Sigmoid colon (tissue), 7 donors: Measurements from ENCODE around the gene RSPH6A. TPM values are rescaled to one million over a fixed set of nuclear protein-coding genes. Genes with fewer than 3 reads are reported as not detected.

Experiments
- DNase-seq: peaks from one replicate; pipeline ENCODE4 v3.0.0-alpha.2; 2019
- H3K27ac ChIP-seq, 4 donors: fragments of 200-600 bp; sonication (generic); one replicate each; pipeline ENCODE4 v1.5.1; 2016 to 2019; ENCODE audit warnings: mild to moderate bottlenecking in 1 of 4
- H3K27me3 ChIP-seq, 3 donors: fragments of 200-600 bp; sonication (generic); one replicate each; pipeline ENCODE4 v1.5.1; 2019; ENCODE audit warnings: mild to moderate bottlenecking in 1 of 3
- H3K36me3 ChIP-seq, 4 donors: fragments of 200-600 bp; sonication (generic); one replicate each; pipeline ENCODE4 v1.5.1; 2016 to 2019
- H3K4me1 ChIP-seq, 4 donors: fragments of 200-600 bp; sonication (generic); one replicate each; pipeline ENCODE4 v1.5.1; 2017 to 2019
- H3K4me3 ChIP-seq, 4 donors: fragments of 200-600 bp; sonication (generic); one replicate each; pipeline ENCODE4 v1.5.1; 2017 to 2019; ENCODE audit warnings: mild to moderate bottlenecking in 2 of 4, moderate library complexity in 1 of 4
- H3K9me3 ChIP-seq, 4 donors: fragments of 200-600 bp in 3 of 4; sonication (generic) in 3 of 4; one replicate each; pipeline versions ENCODE4 v1.5.1 to v1.6.1; 2013 to 2019
- EP300 ChIP-seq, 4 donors: sonication (generic); formaldehyde crosslinking; IDR thresholded peaks; one replicate each; pipeline ENCODE4 v1.6.1; 2017; ENCODE audit warnings: antibody characterized with exemption in 4 of 4
- POLR2A ChIP-seq, 2 donors: fragments of 450-650 bp; IDR thresholded peaks; one replicate each; pipeline ENCODE4 v1.6.1; 2016; ENCODE audit warnings: antibody characterized with exemption in 2 of 2, mild to moderate bottlenecking in 2 of 2, moderate library complexity in 2 of 2
- POLR2AphosphoS5 ChIP-seq, 4 donors: sonication (generic); formaldehyde crosslinking; IDR thresholded peaks; one replicate each; pipeline ENCODE4 v1.6.1; 2017; ENCODE audit warnings: antibody characterized with exemption in 4 of 4
- WGBS, 2 donors: extraction: QIAGEN DNeasy Blood & Tissue Kit; methylation state at CpG; one replicate each; pipeline ENCODE4 v1.1.7; 2013; 5-methylcytosine and 5-hydroxymethylcytosine counted together
- intact Hi-C: fragments of 100-400 bp; cut with DNase I; formaldehyde crosslinking; loops from one replicate; pipeline ENCODE4 v1.15.1; 2023
- polyA plus RNA-seq, 3 donors: library from polyadenylated mRNA; stranded (reverse); fragments of 200-250 nt; gene quantifications; one replicate each; pipeline ENCODE4 v1.2.3, GENCODE V29; 2013
- total RNA-seq, 4 donors: library from RNA; depleted of rRNA; stranded (reverse); fragments of >200 nt; gene quantifications; one replicate each; pipeline ENCODE4 v1.1.0, GENCODE V29; 2016
- TF ChIP-seq, protein P1 (sequence below), 4 experiments: fragments of 450-650 bp in 3 of 4; fragments of 200-600 bp in 1 of 4; IDR thresholded peaks; one replicate each; pipeline ENCODE4 v1.5.1; 2016 to 2019; ENCODE audit warnings: antibody characterized with exemption in 4 of 4, mild to moderate bottlenecking in 3 of 4, moderate library complexity in 2 of 4
- donor health status: healthy with polysubstance abuse.
- donor health status: Bipolar disorder and iron deficiency.
- donor health status: healthy.

RSPH6A gene
- total and polyA plus RNA-seq, 7 donors: 0.12 TPM; not detected in 6

DNA sequence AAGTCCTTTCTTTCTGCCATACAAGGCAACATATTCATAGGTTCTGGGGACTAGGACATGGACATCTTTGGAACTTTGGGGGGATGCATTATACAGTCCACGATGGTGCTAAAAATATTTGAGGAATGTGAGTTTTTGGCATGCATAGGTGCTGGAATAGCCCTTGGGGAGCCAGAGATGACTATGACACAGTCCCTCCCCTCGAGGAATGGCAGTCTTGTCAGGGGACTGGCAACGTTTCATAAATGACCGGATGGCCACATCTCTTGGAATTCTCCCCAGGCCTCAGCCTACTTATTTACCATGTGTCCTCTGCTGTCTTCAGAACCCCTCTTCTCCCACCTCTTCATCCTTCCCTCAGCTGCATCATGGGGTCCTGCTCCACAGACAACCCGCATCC is 68.2 kb downstream of the RSPH6A start:
- no peak for TF ChIP-seq POLR2AphosphoS5 (IDR thresholded peaks at IDR 0.05)
- no peak for TF ChIP-seq EP300 (IDR thresholded peaks at IDR 0.05)
- TF ChIP-seq POLR2A (IDR thresholded peaks at IDR 0.05): no peak
- TF ChIP-seq, protein P1, sequence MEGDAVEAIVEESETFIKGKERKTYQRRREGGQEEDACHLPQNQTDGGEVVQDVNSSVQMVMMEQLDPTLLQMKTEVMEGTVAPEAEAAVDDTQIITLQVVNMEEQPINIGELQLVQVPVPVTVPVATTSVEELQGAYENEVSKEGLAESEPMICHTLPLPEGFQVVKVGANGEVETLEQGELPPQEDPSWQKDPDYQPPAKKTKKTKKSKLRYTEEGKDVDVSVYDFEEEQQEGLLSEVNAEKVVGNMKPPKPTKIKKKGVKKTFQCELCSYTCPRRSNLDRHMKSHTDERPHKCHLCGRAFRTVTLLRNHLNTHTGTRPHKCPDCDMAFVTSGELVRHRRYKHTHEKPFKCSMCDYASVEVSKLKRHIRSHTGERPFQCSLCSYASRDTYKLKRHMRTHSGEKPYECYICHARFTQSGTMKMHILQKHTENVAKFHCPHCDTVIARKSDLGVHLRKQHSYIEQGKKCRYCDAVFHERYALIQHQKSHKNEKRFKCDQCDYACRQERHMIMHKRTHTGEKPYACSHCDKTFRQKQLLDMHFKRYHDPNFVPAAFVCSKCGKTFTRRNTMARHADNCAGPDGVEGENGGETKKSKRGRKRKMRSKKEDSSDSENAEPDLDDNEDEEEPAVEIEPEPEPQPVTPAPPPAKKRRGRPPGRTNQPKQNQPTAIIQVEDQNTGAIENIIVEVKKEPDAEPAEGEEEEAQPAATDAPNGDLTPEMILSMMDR (IDR thresholded peaks at IDR 0.05): no peak
- Histone ChIP-seq H3K27me3 (no peaks in the 10 kb centered on the region), H3K27ac (no peak overlapping the region), H3K4me1 (no peaks in the 10 kb centered on the region), H3K36me3 (no peaks in the 10 kb centered on the region), H3K9me3 (no peaks in the 10 kb centered on the region), H3K4me3 (no peak overlapping the region)
- intact Hi-C loops: no loop called here
- no peak for DNase-seq
- 63 to 83% methylated on average over 5 of the region's 5 CpGs for WGBS, 2 donors

Other genes with a start within 250 kb of the RSPH6A start
- 1 to 10 TPM; 5.4 to 9.9 (median 8.1) TPM for gene OPA3, start 230.5 kb downstream of the RSPH6A start, total RNA-seq
- 10 to 100 TPM in 1 of 3 donors, 1 to 10 TPM in 2; 3.0 to 11.3 (median 4.4) TPM for gene OPA3, start 230.5 kb downstream of the RSPH6A start, polyA plus RNA-seq
- gene GPR4, start 213.1 kb downstream of the RSPH6A start, total RNA-seq: 1 to 10 TPM in 1 of 4 donors, under 1 TPM in 3; 0.55 to 1.9 (median 0.85) TPM
- 1 to 10 TPM in 2 of 3 donors, under 1 TPM in 1; 0.46 to 1.8 (median 1.8) TPM for gene GPR4, start 213.1 kb downstream of the RSPH6A start, polyA plus RNA-seq
- 10 to 100 TPM; 10.4 to 34.6 (median 14.7) TPM for gene EML2, start 175.9 kb downstream of the RSPH6A start, total RNA-seq
- gene EML2, start 175.9 kb downstream of the RSPH6A start, polyA plus RNA-seq: 10 to 100 TPM; 40.2 to 75.6 (median 40.5) TPM
- not detected for gene GIPR, start 147.1 kb downstream of the RSPH6A start, total RNA-seq
- 10 to 100 TPM in 1 of 3 donors, 1 to 10 TPM in 1, under 1 TPM in 1; 0.69 to 11.8 (median 3.6) TPM for gene GIPR, start 147.1 kb downstream of the RSPH6A start, polyA plus RNA-seq
- 100 to 1,000 TPM; 145 to 261 (median 242) TPM for gene SNRPD2, start 123.4 kb downstream of the RSPH6A start, total RNA-seq
- 100 to 1,000 TPM; 271 to 423 (median 382) TPM for gene SNRPD2, start 123.4 kb downstream of the RSPH6A start, polyA plus RNA-seq
- gene QPCTL, start 122.6 kb downstream of the RSPH6A start, total RNA-seq: 1 to 10 TPM; 2.1 to 4.7 (median 3.4) TPM
- gene QPCTL, start 122.6 kb downstream of the RSPH6A start, polyA plus RNA-seq: 1 to 10 TPM; 1.2 to 7.6 (median 1.6) TPM
- gene FBXO46, start 84.4 kb downstream of the RSPH6A start, total RNA-seq: 1 to 10 TPM; 7.1 to 9.7 (median 8.8) TPM
- 10 to 100 TPM in 2 of 3 donors, 1 to 10 TPM in 1; 9.5 to 16.5 (median 10.8) TPM for gene FBXO46, start 84.4 kb downstream of the RSPH6A start, polyA plus RNA-seq
- gene MEIOSIN, start 81.9 kb downstream of the RSPH6A start, total RNA-seq: not detected
- not detected for gene MEIOSIN, start 81.9 kb downstream of the RSPH6A start, polyA plus RNA-seq
- 10 to 100 TPM; 16.8 to 20.7 (median 18.7) TPM for gene SIX5, start 46.1 kb downstream of the RSPH6A start, total RNA-seq
- gene SIX5, start 46.1 kb downstream of the RSPH6A start, polyA plus RNA-seq: 10 to 100 TPM in 1 of 3 donors, 1 to 10 TPM in 2; 4.2 to 11.6 (median 7.8) TPM
- 100 to 1,000 TPM in 3 of 4 donors, 10 to 100 TPM in 1; 62.2 to 219 (median 168) TPM for gene DMPK, start 32.8 kb downstream of the RSPH6A start, total RNA-seq
- 10 to 100 TPM in 1 of 3 donors, 1 to 10 TPM in 2; 7.2 to 43.0 (median 8.8) TPM for gene DMPK, start 32.8 kb downstream of the RSPH6A start, polyA plus RNA-seq
- gene DMWD, start 22.5 kb downstream of the RSPH6A start, total RNA-seq: 10 to 100 TPM; 21.1 to 59.5 (median 36.8) TPM
- 10 to 100 TPM; 13.2 to 30.4 (median 14.8) TPM for gene DMWD, start 22.5 kb downstream of the RSPH6A start, polyA plus RNA-seq
- 10 to 100 TPM; 18.2 to 31.3 (median 25.3) TPM for gene SYMPK, start 47.8 kb upstream of the RSPH6A start, total RNA-seq
- gene SYMPK, start 47.8 kb upstream of the RSPH6A start, polyA plus RNA-seq: 10 to 100 TPM; 26.4 to 84.4 (median 30.7) TPM
- under 1 TPM in 1 of 4 donors, not detected in 3; 0.49 TPM for gene FOXA3, start 49.0 kb upstream of the RSPH6A start, total RNA-seq
- 10 to 100 TPM; 28.1 to 72.8 (median 57.1) TPM for gene FOXA3, start 49.0 kb upstream of the RSPH6A start, polyA plus RNA-seq
- gene IRF2BP1, start 70.8 kb upstream of the RSPH6A start, total RNA-seq: 10 to 100 TPM; 18.0 to 25.5 (median 20.8) TPM
- gene IRF2BP1, start 70.8 kb upstream of the RSPH6A start, polyA plus RNA-seq: 10 to 100 TPM in 2 of 3 donors, 1 to 10 TPM in 1; 7.8 to 15.2 (median 11.3) TPM
- gene MYPOP, start 87.3 kb upstream of the RSPH6A start, total RNA-seq: 1 to 10 TPM; 1.8 to 6.1 (median 3.0) TPM
- 1 to 10 TPM; 6.2 to 8.3 (median 6.6) TPM for gene MYPOP, start 87.3 kb upstream of the RSPH6A start, polyA plus RNA-seq
- gene NANOS2, start 99.5 kb upstream of the RSPH6A start, total RNA-seq: not detected
- under 1 TPM in 2 of 3 donors, not detected in 1; 0.46 to 0.60 TPM for gene NANOS2, start 99.5 kb upstream of the RSPH6A start, polyA plus RNA-seq
- gene NOVA2, start 158.6 kb upstream of the RSPH6A start, total RNA-seq: 1 to 10 TPM in 2 of 4 donors, under 1 TPM in 2; 0.36 to 3.0 (median 1.2) TPM
- 1 to 10 TPM in 1 of 3 donors, under 1 TPM in 2; 0.23 to 1.1 (median 0.60) TPM for gene NOVA2, start 158.6 kb upstream of the RSPH6A start, polyA plus RNA-seq
- 10 to 100 TPM in 2 of 4 donors, 1 to 10 TPM in 2; 5.0 to 15.2 (median 8.0) TPM for gene CCDC61, start 180.2 kb upstream of the RSPH6A start, total RNA-seq
- 10 to 100 TPM in 2 of 3 donors, 1 to 10 TPM in 1; 9.6 to 16.3 (median 10.9) TPM for gene CCDC61, start 180.2 kb upstream of the RSPH6A start, polyA plus RNA-seq
- gene PGLYRP1, start 207.7 kb upstream of the RSPH6A start, total RNA-seq: not detected
- gene PGLYRP1, start 207.7 kb upstream of the RSPH6A start, polyA plus RNA-seq: under 1 TPM in 1 of 3 donors, not detected in 2; 0.12 TPM
- not detected for gene IGFL4, start 225.7 kb upstream of the RSPH6A start, total RNA-seq
- gene IGFL4, start 225.7 kb upstream of the RSPH6A start, polyA plus RNA-seq: not detected